ENCODE measurements around the gene SIGLEC9.

DNA sequence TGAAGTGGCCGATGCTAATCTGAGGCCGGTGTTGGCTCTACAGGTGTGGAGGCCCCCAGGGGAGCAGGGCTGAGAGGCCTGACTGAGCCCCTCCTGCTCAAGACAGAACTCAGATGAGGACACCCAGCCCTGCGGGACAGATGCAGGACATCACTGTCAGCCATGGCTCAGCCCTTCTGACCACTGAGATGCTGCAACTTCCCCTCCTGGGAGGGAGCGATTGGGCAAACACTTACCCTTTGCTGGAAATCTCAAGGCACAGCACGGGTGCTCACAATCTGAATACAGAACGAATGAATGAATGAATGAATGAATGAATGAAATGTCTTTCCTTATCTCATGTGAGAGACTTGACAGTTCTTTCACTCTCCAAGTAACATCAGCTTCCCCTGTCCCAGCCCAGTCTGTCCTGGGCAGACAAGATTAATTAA is 13.9 kb downstream of the SIGLEC9 start:
- TF ChIP-seq YY1 (IDR thresholded peaks at IDR 0.05; ENCODE audit: insufficient read depth, insufficient read length), result no peak
- no peak for TF ChIP-seq ZNF274 (IDR thresholded peaks at IDR 0.05; ENCODE audit: low read depth, low read length)
- TF ChIP-seq SUZ12 (IDR thresholded peaks at IDR 0.05; ENCODE audit: extremely low read depth, insufficient read depth, insufficient read length), result no peak
